RWPE1 (cell line): Measurements from ENCODE around the gene USP49.

Experiments
- CTCF ChIA-PET: fragments of 350-600 bp; sonication (Branson Sonifier 250); formaldehyde crosslinking; extraction: SDS; loops from one replicate; lab custom pipeline; 2021; lab: Yijun Ruan, JAX
- POLR2A ChIA-PET: fragments of 400-600 bp; formaldehyde crosslinking; extraction: SDS; loops from one replicate; lab custom pipeline; 2020; ENCODE audit warnings: antibody characterized with exemption; ENCODE audit not compliant: low non-redundant PET; lab: Yijun Ruan, JAX
- DNase-seq: peaks from one replicate; pipeline ENCODE4 v3.0.0; 2012; ENCODE audit warnings: low spot score
- H3K27ac ChIP-seq: fragments of 450-650 bp; 2 replicates; pipeline ENCODE4 v1.5.1; 2017
- TF ChIP-seq, protein P1 (sequence below): fragments of 450-650 bp; conservative IDR thresholded peaks from 2 replicates; pipeline ENCODE4 v1.5.1; 2017; ENCODE audit warnings: low read depth, mild to moderate bottlenecking

Gene USP49

DNA sequence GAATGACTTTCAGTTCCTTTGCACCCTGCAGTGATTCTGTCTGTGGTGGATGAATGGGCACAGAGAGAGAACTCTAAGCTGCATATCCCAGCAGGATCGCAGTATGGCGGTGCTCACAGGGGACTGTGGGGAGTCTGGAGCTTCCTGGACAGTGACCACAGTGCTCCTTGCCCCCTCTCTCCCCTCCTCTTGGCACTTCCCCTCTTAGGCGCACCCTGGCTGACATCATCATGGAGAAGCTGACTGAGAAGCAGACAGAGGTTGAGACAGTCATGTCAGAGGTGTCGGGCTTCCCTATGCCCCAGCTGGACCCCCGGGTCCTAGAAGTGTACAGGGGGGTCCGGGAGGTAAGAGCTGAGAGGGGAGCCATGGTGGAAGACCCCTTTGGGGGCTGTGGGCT, 34.7 kb upstream of the USP49 start:
- CTCF ChIA-PET = interaction anchor here (0.9 to 1.8 kb wide), 3 partner anchors 9 to 143 kb away, joined by 3 to 7 read pairs (median 3); partner anchors contain the start of genes BYSL, MED20 and TOMM6
- TF ChIP-seq, protein P1, sequence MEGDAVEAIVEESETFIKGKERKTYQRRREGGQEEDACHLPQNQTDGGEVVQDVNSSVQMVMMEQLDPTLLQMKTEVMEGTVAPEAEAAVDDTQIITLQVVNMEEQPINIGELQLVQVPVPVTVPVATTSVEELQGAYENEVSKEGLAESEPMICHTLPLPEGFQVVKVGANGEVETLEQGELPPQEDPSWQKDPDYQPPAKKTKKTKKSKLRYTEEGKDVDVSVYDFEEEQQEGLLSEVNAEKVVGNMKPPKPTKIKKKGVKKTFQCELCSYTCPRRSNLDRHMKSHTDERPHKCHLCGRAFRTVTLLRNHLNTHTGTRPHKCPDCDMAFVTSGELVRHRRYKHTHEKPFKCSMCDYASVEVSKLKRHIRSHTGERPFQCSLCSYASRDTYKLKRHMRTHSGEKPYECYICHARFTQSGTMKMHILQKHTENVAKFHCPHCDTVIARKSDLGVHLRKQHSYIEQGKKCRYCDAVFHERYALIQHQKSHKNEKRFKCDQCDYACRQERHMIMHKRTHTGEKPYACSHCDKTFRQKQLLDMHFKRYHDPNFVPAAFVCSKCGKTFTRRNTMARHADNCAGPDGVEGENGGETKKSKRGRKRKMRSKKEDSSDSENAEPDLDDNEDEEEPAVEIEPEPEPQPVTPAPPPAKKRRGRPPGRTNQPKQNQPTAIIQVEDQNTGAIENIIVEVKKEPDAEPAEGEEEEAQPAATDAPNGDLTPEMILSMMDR = no peak
- peak overlapping the region; percentile 35; the same call in 1 of the 2 replicates for H3K27ac ChIP-seq
- DNase-seq = no peak
- POLR2A ChIA-PET = no interaction called here

DNA sequence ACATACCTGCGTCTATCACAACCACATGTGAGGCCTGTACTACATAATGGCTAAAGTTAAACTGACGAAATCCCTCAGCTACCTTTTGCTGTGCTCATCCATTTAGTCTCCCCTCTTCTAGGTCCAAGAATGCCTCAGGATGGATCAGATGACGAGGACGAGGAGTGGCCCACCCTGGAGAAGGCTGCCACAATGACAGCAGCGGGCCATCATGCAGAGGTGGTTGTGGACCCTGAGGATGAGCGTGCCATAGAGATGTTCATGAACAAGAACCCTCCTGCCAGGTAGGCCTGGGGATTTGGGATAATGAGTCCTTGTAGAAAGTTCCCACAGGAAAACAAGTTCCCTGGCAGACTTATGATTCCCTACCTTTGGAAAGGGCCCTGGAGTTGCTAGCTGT, 32.1 kb upstream of the USP49 start:
- DNase-seq = no peak
- CTCF ChIA-PET = interaction anchor here (0.6 to 0.7 kb wide), 4 partner anchors 23 to 111 kb away, joined by 3 to 8 read pairs (median 4); no protein-coding TSS in a partner anchor

DNA sequence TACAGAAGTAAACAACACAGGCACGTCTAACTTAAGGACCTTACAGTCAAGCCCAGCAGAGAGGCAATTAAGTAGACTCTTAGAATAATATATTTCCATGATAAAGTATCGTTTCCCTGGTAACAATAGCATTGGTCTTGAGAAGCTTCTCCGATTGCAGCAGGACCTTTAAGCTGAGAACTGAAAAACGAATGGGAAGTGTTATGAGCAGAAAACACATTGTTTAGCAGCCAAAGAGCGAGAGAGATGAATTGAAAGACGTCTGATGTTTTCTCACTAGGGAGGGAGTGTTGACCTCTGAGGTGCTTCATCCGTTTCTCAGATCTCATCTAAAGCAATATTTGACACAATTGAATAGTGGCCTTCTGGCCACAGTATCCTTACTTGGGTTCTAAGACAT, 27.0 kb upstream of the USP49 start:
- TF ChIP-seq, protein P1 = no peak
- ChIA-PET POLR2A (no interaction called here), CTCF (interaction anchor here (0.8 to 1.3 kb wide), 3 partner anchors 9 to 84 kb away, joined by 3 to 6 read pairs (median 4); no protein-coding TSS in a partner anchor)
- H3K27ac ChIP-seq = no peak overlapping the region
- no peak for DNase-seq

More for the DNA sequence above, 32.1 kb upstream of the USP49 start:
- POLR2A ChIA-PET = no interaction called here
- TF ChIP-seq, protein P1 = no peak
- no peak overlapping the region for H3K27ac ChIP-seq

DNA sequence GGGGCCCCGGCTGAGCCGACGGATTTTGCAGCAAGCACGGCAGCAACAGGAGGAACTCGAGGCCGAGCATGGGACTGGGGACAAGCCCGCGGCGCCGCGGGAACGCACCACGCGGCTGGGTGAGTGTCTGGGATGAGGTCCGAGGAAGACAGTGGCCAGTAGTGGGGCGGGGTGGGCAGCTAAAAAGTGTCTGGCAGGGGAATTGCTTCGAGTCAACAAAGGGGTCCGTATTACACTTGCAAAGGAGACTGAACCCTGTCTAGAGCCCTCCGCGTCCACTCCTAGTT, 26.5 kb upstream of the USP49 start:
- peak overlapping the region; percentile 94 for H3K27ac ChIP-seq
- DNase-seq = no peak
- POLR2A ChIA-PET = no interaction called here
- TF ChIP-seq, protein P1 = no peak
- CTCF ChIA-PET = interaction anchor here (0.8 to 1.4 kb wide), 8 partner anchors 9 to 134 kb away, joined by 3 to 8 read pairs (median 4); partner anchors contain the start of gene TOMM6

DNA sequence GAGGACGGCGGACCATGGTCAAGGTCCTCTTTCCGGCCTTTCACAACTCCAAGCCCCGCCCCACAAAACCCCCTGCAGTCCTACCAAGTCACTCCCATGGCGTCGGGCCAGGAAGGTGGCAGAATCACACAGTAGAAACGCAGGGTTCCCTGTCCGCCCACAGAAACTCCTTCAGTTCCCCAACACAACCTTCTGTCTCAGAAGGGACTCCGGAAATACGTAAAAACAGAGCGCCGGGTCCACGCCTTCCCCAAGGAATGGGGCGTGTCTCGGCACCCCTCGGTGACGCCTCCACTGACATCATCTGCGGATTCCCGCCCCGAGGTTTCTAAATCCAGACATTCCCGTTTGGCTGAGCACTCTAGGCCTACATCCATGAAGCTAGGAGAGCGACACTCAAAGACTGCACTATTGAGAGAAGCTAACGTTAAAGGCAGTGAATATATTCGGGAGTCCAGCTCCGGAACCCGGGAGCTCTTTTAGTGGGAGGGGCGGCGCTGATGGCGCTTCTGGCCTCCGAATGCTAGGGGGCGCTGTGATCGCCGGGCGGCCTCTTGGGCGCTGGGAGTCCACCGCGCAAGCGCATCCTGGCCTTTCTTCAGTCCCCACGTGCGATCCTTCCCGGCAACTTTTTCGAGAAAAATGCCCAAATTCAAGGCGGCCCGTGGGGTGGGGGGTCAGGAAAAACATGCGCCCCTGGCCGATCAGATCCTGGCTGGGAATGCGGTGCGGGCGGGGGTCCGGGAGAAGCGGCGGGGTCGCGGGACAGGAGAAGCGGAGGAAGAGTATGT, 25.9 kb upstream of the USP49 start, which contains the start of the genes BYSL and MED20:
Gene BYSL (plus strand): TSS at position 579 of the 791 bp plus-strand sequence. CDS start 64 bp downstream, at position 643.
Gene MED20 (minus strand): TSS at position 219 of the 791 bp plus-strand sequence. CDS start 121 bp downstream, at position 98.
- DNase-seq = peak; percentile 96
- ChIA-PET CTCF (interaction anchor here (0.6 to 1.4 kb wide), 18 partner anchors 10 to 208 kb away, joined by 3 to 8 read pairs (median 4); partner anchors contain the start of gene TOMM6), POLR2A (interaction anchor here (0.5 to 0.7 kb wide), 5 partner anchors 34 to 837 kb away, joined by 3 to 4 read pairs (median 3); no protein-coding TSS in a partner anchor)
- H3K27ac ChIP-seq = peak within 1 kb of the TSS; percentile 94
- TF ChIP-seq, protein P1 = peak; percentile 95

DNA sequence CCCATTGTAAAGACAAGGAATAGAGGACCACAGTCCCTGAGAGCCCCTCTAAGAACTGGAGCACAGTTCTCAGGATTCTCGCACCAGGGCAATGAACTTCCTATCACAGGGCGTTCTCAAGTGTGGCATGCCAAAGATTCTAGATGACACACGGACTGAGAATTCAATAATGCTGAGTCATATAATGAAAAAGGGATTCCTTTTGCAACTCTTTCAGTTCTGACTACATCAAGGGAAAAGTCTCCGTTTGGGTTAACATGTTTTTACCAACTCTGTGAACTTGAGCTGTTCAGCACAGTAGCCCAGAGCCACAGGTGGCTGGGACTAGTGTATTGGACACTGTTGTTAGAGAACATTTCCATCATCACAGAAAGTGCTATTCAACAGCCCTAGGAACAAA, 22.4 kb upstream of the USP49 start:
- POLR2A ChIA-PET = no interaction called here
- CTCF ChIA-PET = no interaction called here
- TF ChIP-seq, protein P1 = no peak
- H3K27ac ChIP-seq = peak overlapping the region; percentile 89
- DNase-seq = peak; percentile 86
